Activated CD8-positive, alpha-beta memory T cell treated with anti-CD3 and anti-CD28 coated beads, Interleukin-2, amount 50 U/mL, for 48 hours (primary cell): ENCODE measurements around the gene CRTAC1.

Experiments used
- DNase-seq: peaks from one replicate; pipeline ENCODE4 v3.0.0-alpha.2; 2020

CRTAC1 gene

DNA sequence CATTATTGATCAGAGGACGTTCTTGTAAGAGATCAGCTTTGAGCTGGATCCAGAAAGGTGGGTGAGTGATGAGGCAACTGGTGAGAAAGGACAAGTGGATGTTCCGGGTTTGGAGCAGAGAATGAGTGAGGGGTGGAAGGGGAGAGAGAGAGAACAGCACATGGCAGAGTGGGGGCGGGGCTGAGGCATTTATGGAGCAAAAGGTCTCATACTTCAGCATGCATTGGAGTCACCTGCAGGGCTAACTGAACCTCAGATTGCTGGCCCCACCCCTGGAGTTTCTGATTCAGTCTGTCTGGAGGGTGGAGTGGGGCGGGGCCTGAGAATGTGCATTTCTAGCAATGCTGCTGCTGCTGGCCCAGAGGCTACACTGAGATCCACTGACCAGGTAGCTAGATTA lies 109.6 kb downstream of the CRTAC1 start:
- no peak for DNase-seq

GRCh38 chr10:97919012-97919411 lies 111.4 kb downstream of the CRTAC1 start:
- no peak for DNase-seq

- no peak for DNase-seq
Observed at GRCh38 chr10:97916586-97916985, 113.8 kb downstream of the CRTAC1 start.

- DNase-seq: no peak
Observed at GRCh38 chr10:97915346-97916131, 114.9 kb downstream of the CRTAC1 start.

DNA sequence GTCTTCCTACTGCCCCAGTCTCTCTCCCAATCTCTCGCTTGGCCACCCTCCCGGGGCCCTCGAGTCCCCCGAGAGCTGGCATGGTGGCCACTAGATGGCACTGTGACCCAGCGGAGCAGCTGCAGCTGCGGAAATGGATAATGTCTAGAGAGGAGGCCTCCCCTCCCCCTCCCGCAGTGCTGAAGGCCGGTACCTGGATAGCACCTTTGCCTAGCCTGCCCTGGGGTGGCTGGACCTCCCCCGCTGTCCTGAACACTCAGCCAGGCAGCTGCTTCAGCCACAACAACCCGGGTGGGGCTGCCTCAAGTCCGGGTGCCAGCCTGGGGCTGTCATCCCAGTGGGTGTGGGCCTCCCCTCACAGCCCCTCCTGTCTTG lies 115.6 kb downstream of the CRTAC1 start:
- DNase-seq: peak; percentile 92

GRCh38 chr10:97914171-97914836 lies 116.1 kb downstream of the CRTAC1 start:
- DNase-seq: no peak

DNA sequence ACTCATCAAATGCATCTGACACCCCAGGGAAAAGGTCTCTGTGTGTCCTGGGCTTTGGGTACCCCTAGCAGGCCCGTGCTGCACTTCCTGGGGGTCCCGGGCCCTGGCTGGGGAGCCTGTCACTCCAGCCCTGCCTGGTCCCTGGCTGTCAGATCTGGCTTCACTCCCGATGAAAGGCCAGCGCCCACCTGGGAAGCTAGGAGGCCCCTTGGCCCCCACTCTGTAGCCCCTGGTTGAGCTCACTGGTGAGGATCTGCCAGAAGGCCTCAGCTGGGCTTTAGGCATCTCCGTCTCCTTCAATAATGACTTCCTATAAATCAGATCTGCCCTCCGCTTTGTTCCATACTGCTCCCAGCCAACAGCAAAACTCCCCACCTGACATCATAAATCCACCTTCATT lies 116.8 kb downstream of the CRTAC1 start:
- no peak for DNase-seq

GRCh38 chr10:97913193-97913592 lies 117.2 kb downstream of the CRTAC1 start:
- no peak for DNase-seq

- no peak for DNase-seq
Observed at GRCh38 chr10:97911217-97911616, 119.2 kb downstream of the CRTAC1 start.

- no peak for DNase-seq
Observed at GRCh38 chr10:97910661-97911060, 119.8 kb downstream of the CRTAC1 start.

DNA sequence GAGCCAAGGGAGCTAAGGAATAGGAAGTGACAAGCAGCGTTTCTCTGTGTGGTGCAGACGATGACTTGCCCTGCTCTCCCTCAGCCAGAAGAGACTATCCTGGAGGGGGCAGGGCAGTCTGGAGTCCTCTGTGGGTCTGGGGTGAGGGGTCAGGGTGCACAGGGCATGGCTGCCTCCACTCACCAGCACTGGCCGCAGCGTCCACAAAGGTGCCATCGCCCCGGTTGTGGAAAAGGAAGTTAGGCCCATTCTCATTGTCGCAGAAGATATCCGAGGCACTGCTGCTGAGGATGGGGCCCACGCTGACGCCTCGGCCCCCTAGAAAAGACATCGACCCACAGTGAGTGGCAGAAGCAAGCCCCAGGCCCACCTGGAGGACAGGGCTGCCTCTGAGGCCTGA lies 122.6 kb downstream of the CRTAC1 start:
- DNase-seq: no peak

DNA sequence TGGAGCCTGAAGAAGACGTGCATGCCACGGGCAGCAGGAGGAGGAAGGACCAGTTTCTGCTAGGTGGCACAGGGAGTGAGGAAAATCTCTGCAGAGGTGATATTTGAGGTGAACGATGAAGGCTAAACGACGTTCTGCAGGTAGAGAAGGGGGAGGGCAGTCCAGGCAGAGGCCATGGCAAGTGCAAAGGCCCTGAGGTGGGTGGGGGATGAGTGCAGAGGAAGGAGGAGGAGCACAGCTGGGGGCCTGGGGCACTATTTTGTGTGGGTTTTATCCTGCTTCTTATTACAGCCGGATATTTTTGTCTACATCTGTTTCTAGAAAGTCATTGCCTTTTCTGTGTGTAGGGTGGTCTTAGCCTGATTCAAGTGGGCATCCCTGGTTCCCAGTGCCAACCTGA lies 123.2 kb downstream of the CRTAC1 start:
- DNase-seq: no peak

DNA sequence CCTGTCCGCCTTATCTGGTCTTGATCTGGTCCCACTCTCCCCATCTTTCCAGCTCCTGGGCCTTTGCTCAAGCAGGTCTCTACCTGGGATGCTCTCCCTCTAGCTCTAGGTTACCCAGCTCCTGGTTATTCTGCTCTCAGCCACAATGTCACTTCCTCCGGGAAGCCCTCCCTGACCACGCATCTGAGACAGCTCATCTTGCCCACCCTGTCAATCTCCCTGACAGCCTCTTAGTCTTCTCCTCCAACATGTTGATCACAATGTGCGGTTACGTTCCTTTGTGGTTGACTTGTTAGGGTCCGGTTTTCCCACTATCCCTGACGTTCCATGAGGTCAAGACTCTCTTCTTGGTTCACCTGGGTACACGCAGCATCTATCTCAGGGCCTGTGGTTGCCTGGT lies 125.1 kb downstream of the CRTAC1 start:
- DNase-seq: no peak

- no peak for DNase-seq
Observed at GRCh38 chr10:97904576-97904975, 125.8 kb downstream of the CRTAC1 start.

- no peak for DNase-seq
Observed at GRCh38 chr10:97904018-97904381, 126.4 kb downstream of the CRTAC1 start.

- DNase-seq: no peak
Observed at GRCh38 chr10:97903128-97904017, 127.0 kb downstream of the CRTAC1 start.

GRCh38 chr10:97901381-97901780 lies 129.0 kb downstream of the CRTAC1 start:
- no peak for DNase-seq

DNA sequence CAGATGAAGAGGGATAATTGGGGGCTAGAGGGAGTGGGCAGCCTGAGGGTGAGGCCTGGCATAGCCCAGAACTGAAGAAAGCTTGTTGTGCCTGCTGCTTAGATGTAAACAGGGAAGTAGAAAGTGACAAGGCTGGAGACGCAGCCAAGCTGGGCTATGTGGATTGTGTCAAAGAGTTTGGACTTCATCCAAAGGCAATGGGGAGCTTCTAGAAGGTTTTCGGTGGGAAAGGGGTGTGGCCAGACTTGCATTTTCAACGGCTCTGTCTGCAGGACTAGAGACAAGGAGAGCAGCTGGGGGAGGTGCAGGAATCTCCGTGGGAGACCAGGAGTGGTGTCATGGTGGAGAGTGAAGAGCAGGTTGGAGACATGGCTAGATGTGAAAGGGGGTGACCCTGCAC lies 132.0 kb downstream of the CRTAC1 start:
- DNase-seq: no peak

DNA sequence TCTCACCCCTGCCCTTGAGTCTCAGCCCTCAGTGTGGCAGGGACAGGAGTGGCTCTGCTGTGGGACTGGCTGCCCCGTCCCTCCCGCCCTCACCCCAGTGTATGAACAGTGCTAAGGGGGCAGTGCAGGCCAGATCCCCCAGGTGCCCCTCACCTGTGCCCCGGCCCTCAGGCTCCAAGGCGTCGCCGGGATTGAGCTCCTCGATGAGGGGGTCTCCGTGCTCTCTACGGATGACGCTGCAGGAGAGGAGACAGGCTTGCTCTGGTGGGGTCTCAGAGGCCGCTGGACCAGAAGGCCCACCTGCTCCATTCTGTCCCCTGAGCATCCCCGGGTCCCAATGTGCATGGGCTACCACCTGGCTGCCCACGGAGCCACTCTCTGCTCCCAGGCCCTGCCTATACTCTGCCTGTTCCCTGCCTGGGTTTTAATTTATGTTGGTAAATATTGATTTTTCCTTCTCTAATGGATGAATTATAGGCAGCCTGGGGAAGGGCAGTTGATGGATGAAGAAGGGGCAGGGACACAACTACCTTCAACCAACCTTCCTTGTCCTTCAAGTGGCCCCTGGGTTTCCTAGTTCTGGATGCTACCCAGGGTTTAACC lies 133.6 kb downstream of the CRTAC1 start:
- DNase-seq: no peak

GRCh38 chr10:97895915-97896314 lies 134.5 kb downstream of the CRTAC1 start:
- no peak for DNase-seq

- no peak for DNase-seq
Observed at GRCh38 chr10:97895084-97895483, 135.3 kb downstream of the CRTAC1 start.

DNA sequence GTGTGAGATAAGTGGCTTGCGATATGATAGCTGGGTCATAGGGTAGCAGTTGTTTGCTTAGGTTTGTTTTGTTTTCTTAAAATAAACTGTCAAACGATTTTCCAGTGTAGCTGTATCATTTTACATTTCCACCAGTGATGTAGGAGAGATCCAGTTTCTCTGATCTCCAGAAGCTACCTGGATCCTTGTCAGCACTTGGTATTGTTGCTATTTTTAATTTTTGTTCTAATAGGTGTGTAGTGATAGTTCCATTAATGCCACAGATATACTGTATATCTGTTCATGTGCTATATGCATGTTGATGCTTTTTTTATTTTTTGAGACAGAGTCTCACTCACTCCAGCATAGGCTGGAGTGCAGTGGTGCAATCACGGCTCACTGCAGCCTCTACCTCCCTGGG lies 136.3 kb downstream of the CRTAC1 start:
- DNase-seq: no peak

DNA sequence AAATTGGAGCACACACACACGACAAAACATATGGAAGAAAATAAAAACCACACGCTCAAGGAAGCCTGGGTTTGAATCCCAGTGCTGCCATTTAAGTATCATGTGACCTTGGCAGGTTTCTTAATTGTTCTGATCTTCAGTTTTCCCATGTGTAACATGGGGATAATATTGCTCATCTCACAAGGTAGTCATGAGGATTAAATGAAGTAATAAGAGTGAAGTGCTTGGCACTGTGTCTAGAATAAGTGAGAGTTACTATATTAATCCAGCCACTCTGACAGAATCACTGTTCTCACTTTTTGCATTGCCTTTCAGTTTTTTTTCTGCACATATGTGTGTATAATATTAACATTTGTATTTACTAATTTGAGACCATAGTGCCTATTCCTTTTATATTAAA lies 137.5 kb downstream of the CRTAC1 start:
- no peak for DNase-seq
